Subcutaneous adipose tissue (tissue), 4 donors: ENCODE measurements around the gene RHOT2. TPM values are rescaled to one million over a fixed set of nuclear protein-coding genes. Genes with fewer than 3 reads are reported as not detected.

Experiments used
- CTCF ChIP-seq: fragments of 450-650 bp; IDR thresholded peaks from one replicate; pipeline ENCODE4 v1.5.1; 2016; ENCODE audit warnings: low read depth, mild to moderate bottlenecking, control low read depth, antibody characterized with exemption, moderate library complexity
- total RNA-seq, 4 donors: library from RNA; depleted of rRNA; stranded (reverse); fragments of >200 nt; gene quantifications; one replicate each; pipeline ENCODE4 v1.1.0, GENCODE V29; 2016

The RHOT2 gene
- total RNA-seq, 4 donors from 2014 or later = 26.2 to 75.4 (median 37.8) TPM

GRCh38 chr16:669666-670065, 1.7 kb downstream of the RHOT2 start:
- TF ChIP-seq CTCF = no peak

- no peak for TF ChIP-seq CTCF
These were observed 2.8 kb downstream of the RHOT2 start for GRCh38 chr16:670485-671352.

- no peak for TF ChIP-seq CTCF
These were observed 3.6 kb downstream of the RHOT2 start for GRCh38 chr16:671353-672131.

DNA sequence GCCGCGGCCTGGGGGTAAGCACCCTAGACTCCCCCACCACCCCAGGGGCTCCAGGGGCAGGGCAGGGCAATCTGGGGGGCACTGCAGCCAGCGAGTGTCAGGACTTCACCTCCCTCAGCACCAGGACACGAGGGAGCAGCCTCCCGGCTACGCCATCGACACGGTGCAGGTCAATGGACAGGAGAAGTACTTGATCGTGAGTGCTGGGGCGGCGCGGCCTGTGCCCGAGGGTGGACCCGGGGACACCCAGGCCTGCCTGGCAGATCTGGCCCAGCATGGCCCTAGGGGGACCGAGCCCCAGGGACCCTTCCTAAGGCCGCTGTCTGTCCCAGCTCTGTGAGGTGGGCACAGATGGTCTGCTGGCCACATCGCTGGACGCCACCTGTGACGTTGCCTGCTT, 4.4 kb downstream of the RHOT2 start:
- no peak for TF ChIP-seq CTCF

GRCh38 chr16:672851-673250, 4.9 kb downstream of the RHOT2 start:
- TF ChIP-seq CTCF = no peak

DNA sequence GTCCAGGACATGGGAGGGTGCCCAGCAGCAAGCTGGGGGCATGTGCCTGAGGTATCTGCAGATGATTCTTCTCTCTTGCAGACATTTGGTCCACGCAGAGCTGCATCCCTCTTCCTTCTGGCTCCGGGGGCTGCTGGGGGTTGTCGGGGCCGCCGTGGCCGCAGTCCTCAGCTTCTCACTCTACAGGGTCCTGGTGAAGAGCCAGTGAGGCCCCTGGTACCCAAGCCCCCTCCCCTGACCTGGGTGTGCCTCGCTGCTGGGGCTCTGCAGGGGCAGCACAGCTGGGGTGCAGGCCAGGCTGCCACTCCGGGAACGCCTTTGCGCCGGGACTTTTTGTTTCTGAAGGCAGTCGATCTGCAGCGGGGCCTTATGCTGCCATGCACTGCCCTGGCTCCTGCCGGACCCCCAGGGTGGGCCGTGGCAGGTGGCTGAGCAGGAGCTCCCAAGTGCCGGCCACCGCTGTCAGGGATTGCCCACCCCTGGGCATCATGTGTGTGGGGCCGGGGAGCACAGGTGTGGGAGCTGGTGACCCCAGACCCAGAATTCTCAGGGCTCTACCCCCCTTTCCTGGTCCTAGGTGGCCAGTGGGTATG, 5.6 kb downstream of the RHOT2 start:
- no peak for TF ChIP-seq CTCF

GRCh38 chr16:674214-674881, 6.4 kb downstream of the RHOT2 start:
- no peak for TF ChIP-seq CTCF
